Measurements from ENCODE around the gene CERS6.

Gene CERS6

GRCh38 chr2:168713325-168713724 is 257.3 kb downstream of the CERS6 start:
- DNase-seq, result no peak

- no peak for DNase-seq
Measured at GRCh38 chr2:168715849-168716248, 259.8 kb downstream of the CERS6 start.

GRCh38 chr2:168716839-168717238 is 260.8 kb downstream of the CERS6 start:
- DNase-seq, result no peak

- no peak for DNase-seq
Measured at GRCh38 chr2:168717790-168718502, 261.9 kb downstream of the CERS6 start.

GRCh38 chr2:168718622-168719021 is 262.6 kb downstream of the CERS6 start:
- DNase-seq, result no peak

- no peak for DNase-seq
Measured at GRCh38 chr2:168719446-168719845, 263.4 kb downstream of the CERS6 start.

GRCh38 chr2:168722592-168722991 is 266.5 kb downstream of the CERS6 start:
- no peak for DNase-seq

- no peak for DNase-seq
Measured at GRCh38 chr2:168723275-168723899, 267.3 kb downstream of the CERS6 start.

- no peak for DNase-seq
Measured at GRCh38 chr2:168726375-168726774, 270.3 kb downstream of the CERS6 start.

GRCh38 chr2:168727904-168728470 is 271.9 kb downstream of the CERS6 start:
- no peak for DNase-seq

GRCh38 chr2:168729455-168729854 is 273.4 kb downstream of the CERS6 start:
- DNase-seq, result no peak

GRCh38 chr2:168730344-168730743 is 274.3 kb downstream of the CERS6 start:
- no peak for DNase-seq

- no peak for DNase-seq
Measured at GRCh38 chr2:168731002-168731401, 274.9 kb downstream of the CERS6 start.

- DNase-seq, result no peak
Measured at GRCh38 chr2:168731616-168732015, 275.5 kb downstream of the CERS6 start.

GRCh38 chr2:168732100-168732499 is 276.0 kb downstream of the CERS6 start:
- DNase-seq, result no peak

- no peak for DNase-seq
Measured at GRCh38 chr2:168732506-168732905, 276.4 kb downstream of the CERS6 start.

- no peak for DNase-seq
Measured at GRCh38 chr2:168734199-168734760, 278.2 kb downstream of the CERS6 start.

- no peak for DNase-seq
Measured at GRCh38 chr2:168736649-168737445, 280.8 kb downstream of the CERS6 start.

- no peak for DNase-seq
Measured at GRCh38 chr2:168738062-168738461, 282.0 kb downstream of the CERS6 start.

- no peak for DNase-seq
Measured at GRCh38 chr2:168740360-168740759, 284.3 kb downstream of the CERS6 start.

- DNase-seq, result no peak
Measured at GRCh38 chr2:168740788-168741187, 284.7 kb downstream of the CERS6 start.

GRCh38 chr2:168742258-168742932 is 286.3 kb downstream of the CERS6 start:
- DNase-seq, result no peak

- DNase-seq, result no peak
Measured at GRCh38 chr2:168744844-168745243, 288.8 kb downstream of the CERS6 start.
